GM10266 (cell line): ENCODE results near the gene PPP1R13L.
A peak's percentile ranks its signal among the peaks of the same experiment; 100 is the strongest.

Experiments used
- DNase-seq: peaks from one replicate; pipeline ENCODE4 v3.0.0; 2012; ENCODE audit errors: extremely low spot score
- CTCF ChIP-seq: IDR thresholded peaks from 2 replicates; pipeline ENCODE4 v1.5.1; 2012; ENCODE audit warnings: mild to moderate bottlenecking, low read depth; ENCODE audit not compliant: control insufficient read depth, insufficient read depth; ENCODE audit errors: missing control alignments

PPP1R13L gene

DNA sequence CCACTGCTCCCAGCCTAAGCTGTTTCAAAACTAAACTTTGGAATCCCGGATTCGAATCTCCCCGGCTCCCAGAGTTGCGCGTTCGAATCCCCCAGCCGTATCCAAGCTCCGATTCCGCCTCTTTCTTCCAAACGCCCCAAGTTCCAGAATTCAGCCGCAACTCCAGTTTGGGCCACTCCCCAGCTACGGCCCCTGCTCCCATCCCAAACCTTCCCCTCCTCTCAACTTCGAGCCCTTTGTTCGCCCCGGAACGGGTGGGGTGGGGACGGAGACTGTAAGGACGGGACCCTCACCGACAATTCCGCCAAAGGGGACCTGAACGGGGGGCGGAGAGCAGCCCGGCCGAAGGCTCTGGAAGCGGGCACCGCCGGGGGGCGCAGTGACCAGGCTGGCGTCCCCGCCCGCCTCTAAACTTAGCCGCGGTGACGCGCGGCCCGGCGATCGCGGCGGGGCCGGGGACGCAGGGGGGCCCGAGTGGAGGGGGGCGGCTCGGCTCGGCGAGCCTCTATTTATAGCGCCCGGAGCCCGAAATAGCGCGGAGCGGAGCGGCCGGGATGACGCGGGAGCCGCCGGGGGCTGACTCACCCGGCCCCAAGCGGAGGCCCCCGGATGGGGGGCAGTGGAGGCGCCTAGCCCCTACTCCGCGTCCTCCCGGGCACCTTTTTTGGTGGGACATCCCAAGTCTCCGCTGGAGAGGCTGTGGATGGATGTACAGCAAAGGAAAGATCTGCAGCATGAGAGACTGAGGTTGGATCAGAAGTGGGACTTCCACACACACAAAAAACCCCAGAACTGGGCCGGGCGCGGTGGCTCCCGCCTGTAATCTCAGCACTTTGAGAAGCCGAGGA lies 23.7 kb upstream of the PPP1R13L start:
- peak; percentile 47 for TF ChIP-seq CTCF
- DNase-seq: peak; percentile 65

DNA sequence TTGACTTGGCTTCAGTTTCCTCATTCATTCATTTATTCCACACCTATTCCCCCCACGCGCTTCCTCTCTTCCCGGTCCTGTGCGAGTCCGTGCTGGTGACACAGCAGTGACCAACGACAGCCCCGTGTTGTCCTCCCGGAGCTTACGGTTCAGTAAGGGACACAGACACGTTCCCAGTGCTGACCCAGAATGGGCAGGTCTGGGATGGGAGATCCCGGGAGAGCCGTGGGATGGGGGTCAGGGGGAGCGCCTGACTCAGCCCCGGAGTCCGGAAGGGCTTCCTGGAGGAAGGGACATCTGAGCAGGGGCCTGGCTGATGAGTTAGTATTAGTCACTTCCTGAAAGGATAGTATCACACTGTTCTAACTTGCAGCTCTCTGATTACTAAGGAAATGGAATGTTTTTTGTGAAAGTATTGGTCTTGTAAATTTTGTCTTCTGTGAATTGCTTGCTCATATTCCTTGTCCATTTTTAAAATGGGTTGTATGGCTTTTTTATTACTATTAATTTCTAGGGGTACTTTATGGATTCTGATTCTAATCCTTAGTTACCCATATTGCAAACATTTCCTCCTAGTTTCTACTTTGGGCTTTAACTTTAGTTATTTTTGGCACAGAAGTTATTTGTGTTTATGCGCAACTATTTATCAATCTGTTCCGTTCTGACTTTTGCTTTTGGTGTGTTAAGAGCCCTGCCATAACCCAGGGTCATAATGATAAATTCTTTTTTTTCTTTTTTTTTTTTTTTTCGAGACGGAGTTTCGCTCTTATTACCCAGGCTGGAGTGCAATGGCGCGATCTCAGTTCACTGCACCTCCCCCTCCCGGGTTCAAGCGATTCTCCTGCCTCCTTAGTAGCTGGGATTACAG lies 19.6 kb upstream of the PPP1R13L start:
- no peak for DNase-seq
- no peak for TF ChIP-seq CTCF

DNA sequence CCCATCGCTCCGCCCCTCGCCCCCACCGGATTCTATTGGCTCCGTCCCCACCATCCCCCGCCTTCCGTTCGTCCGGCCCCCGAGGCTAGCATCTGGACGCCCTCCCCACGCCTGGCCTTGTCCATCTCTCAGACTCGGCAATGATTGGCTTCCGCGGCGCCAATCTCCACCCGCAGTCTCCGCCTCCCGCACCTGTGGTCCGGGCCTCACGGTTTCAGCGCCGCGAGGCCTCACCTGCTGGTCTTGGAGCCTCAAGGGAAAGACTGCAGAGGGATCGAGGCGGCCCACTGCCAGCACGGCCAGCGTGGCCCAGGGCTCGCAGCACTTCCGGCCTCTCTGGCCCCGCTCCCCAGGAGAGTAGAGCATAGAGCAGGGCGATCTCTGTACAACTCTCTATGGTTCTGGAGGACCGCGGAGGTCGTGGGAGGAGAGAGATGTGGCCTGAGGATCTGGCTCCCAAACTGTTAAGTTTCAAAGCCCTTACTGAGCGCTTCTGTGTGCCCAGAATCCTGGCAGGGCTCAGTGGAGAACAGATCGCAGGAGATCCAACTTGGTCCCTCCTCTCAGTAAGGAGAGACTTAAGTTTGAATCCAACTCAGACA lies 18.8 kb upstream of the PPP1R13L start, which contains the start of gene ERCC1:
ERCC1 (minus strand) TSS at position 329 of the 602 bp plus-strand sequence. CDS start 543 bp downstream, outside the sequence.
- DNase-seq: peak; percentile 96
- no peak for TF ChIP-seq CTCF

- no peak for TF ChIP-seq CTCF
- DNase-seq: no peak
Measured at GRCh38 chr19:45423033-45423588, 18.2 kb upstream of the PPP1R13L start.

DNA sequence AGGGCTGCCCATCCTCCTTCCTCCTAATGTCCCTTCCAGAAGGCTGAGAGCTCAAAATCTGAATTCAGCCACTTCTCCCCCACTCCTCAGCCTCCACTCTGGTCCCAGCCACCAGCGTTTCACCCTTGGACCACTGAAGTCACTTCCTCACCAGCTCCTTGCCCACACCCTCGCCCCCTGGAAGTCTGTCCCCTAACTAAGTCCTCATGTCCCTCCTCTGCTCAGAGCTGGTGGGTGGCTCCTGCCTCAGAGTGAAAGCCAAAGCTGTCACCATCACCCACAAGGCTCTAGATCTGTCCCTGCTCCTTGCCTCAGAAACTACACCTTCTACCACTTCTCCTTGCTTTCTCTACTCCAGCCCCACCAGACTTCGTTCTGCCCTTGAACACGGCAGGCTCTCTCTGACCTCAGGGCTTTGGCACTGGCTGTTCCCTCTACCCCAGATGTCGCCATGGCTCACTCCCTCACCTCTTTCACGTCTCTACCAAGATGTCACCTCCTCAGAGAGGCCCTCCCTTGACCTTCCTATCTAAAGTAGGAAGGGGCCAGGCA lies 17.2 kb upstream of the PPP1R13L start:
- no peak for DNase-seq
- no peak for TF ChIP-seq CTCF

DNA sequence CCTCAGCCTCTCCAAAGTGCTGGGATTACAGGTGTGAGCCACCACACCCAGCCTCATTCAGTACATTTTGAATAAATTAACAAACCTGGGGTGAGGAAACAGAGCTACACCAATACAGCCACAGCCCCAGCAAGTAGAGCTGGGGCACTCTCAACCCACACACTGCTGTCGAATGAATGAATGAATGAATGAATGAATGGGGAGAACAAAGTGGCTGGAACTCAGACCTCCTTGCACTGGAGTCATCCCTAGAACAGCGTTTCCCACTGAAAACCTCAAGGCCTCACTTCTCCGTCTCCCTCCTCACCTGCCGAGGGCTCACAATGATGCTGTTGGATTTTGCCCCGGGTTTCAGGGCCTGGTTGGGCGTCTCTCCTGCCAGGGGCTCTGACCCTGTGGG lies 16.0 kb upstream of the PPP1R13L start:
- TF ChIP-seq CTCF: no peak
- DNase-seq: no peak
